ENCODE measurements around the gene PFAS.

The PFAS gene

DNA sequence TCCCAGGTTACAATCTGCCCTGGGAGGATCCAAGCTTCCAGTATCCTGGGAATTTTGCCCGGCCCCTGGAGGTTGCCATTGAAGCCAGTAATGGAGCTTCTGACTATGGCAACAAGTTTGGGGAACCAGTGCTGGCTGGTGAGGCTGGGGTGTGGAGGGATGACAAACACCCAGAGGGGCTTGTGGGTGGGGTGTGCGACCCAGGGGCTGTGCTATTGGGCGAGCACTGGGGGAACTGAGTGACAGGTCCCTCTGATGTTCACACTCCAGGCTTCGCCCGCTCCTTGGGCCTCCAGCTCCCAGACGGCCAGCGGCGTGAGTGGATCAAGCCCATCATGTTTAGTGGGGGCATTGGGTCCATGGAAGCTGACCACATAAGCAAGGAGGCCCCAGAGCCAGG is 8.7 kb downstream of the PFAS start:
- no peak overlapping the region for H3K27ac ChIP-seq (ENCODE audit: low read length)
- no peaks in the 10 kb centered on the region for H3K9me3 ChIP-seq (ENCODE audit: control insufficient read depth in 1 of 2, low read length in 2 of 2)
- no peak overlapping the region for H3K4me3 ChIP-seq (ENCODE audit: low read depth in 1 of 2, low read length in 2 of 2)
- no peaks in the 10 kb centered on the region for H3K4me1 ChIP-seq (ENCODE audit: control insufficient read depth in 1 of 2, insufficient read depth in 2 of 2, low read length in 2 of 2)
- peaks cover 28 to 70% of the 10 kb centered on the region in 2 donors for H3K36me3 ChIP-seq (ENCODE audit: control insufficient read depth in 1 of 2, insufficient read depth in 2 of 2, low read length in 2 of 2)
- H3K27me3 ChIP-seq (ENCODE audit: low read depth, low read length) = no peaks in the 10 kb centered on the region

DNA sequence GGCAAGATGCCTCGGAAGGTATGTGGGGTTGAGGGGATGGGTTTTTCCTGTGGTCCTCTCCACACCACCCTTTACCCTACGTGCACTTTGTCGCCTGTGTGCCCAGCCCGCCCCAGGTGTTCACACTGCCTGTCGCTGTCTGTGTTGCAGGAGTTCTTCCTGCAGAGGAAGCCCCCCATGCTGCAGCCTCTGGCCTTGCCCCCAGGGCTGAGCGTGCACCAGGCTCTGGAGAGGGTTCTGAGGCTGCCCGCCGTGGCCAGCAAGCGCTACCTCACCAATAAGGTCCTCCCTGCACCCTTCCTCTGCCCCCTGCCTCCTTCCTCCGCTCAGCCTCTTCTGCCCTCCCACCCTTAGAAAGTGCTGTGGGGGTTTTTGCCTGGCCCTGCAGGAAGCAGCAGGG is 15.2 kb downstream of the PFAS start:
- H3K36me3 ChIP-seq (ENCODE audit: control insufficient read depth in 1 of 2, insufficient read depth in 2 of 2, low read length in 2 of 2) = peaks cover 33 to 80% of the 10 kb centered on the region in 2 donors

DNA sequence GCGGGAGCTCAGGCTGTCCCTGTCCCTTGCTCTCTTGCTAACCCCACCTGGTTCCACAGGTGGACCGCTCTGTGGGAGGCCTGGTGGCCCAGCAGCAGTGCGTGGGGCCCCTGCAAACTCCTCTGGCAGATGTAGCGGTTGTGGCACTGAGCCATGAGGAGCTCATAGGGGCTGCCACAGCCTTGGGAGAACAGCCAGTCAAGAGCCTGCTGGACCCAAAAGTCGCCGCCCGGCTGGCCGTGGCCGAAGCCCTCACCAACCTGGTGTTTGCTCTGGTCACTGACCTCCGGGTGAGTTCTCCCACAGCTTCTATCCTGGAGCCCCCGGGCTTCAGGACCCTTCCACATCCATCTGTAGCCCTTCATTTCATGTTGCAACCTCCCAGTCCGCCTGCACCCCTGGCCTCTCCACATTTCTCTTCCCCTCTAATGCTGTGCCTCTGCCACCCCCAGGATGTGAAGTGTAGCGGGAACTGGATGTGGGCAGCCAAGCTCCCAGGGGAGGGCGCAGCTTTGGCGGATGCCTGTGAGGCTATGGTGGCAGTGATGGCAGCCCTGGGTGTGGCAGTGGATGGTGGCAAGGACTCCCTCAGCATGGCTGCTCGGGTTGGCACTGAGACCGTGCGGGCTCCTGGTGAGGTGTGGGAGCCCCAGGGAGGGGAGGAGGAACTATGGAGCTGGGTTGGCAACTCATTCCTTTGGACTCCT is 15.9 kb downstream of the PFAS start:
- no peak overlapping the region for H3K27ac ChIP-seq (ENCODE audit: low read length)
- H3K36me3 ChIP-seq (ENCODE audit: control insufficient read depth in 1 of 2, insufficient read depth in 2 of 2, low read length in 2 of 2) = peaks cover 35 to 82% of the 10 kb centered on the region in 2 donors
- H3K4me1 ChIP-seq (ENCODE audit: control insufficient read depth in 1 of 2, insufficient read depth in 2 of 2, low read length in 2 of 2) = no peaks in the 10 kb centered on the region
- H3K27me3 ChIP-seq (ENCODE audit: low read depth, low read length) = no peaks in the 10 kb centered on the region
- no peaks in the 10 kb centered on the region for H3K9me3 ChIP-seq (ENCODE audit: control insufficient read depth in 1 of 2, low read length in 2 of 2)
- H3K4me3 ChIP-seq (ENCODE audit: low read depth in 1 of 2, low read length in 2 of 2) = no peak overlapping the region

More for the DNA sequence above, 15.2 kb downstream of the PFAS start:
- Histone ChIP-seq H3K4me1 (ENCODE audit: control insufficient read depth in 1 of 2, insufficient read depth in 2 of 2, low read length in 2 of 2) (no peaks in the 10 kb centered on the region), H3K27me3 (ENCODE audit: low read depth, low read length) (no peaks in the 10 kb centered on the region), H3K4me3 (ENCODE audit: low read depth in 1 of 2, low read length in 2 of 2) (no peak overlapping the region), H3K27ac (ENCODE audit: low read length) (no peak overlapping the region), H3K9me3 (ENCODE audit: control insufficient read depth in 1 of 2, low read length in 2 of 2) (no peaks in the 10 kb centered on the region)

DNA sequence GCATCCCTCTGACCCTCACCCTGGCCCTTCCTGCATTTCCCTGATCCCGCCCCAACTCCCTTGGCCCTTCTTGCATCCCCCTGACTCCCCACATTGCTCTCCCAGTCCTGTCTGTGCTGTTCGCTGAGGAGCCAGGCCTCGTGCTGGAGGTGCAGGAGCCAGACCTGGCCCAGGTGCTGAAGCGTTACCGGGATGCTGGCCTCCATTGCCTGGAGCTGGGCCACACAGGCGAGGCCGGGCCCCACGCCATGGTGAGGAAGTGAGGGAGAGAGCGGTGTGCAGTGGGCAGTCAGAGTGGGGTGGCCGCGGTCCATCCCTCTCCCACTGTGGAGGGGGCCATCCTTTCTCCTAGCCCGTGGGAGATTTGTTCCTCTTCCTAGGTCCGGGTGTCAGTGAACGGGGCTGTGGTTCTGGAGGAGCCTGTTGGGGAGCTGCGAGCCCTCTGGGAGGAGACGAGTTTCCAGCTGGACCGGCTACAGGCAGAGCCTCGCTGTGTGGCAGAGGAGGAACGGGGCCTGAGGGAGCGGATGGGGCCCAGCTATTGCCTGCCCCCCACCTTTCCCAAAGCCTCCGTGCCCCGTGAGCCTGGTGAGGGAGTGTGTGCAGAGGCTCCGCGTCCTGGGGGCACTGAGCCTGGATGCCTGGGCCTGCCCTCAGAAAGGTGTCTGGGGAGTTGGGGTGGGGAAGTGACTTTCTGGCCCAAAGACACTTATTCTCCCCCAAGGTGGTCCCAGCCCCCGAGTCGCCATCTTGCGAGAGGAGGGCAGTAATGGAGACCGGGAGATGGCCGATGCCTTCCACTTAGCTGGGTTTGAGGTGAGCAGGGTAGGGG is 17.8 kb downstream of the PFAS start:
- Histone ChIP-seq H3K4me3 (ENCODE audit: low read depth in 1 of 2, low read length in 2 of 2) (no peak overlapping the region), H3K4me1 (ENCODE audit: control insufficient read depth in 1 of 2, insufficient read depth in 2 of 2, low read length in 2 of 2) (no peaks in the 10 kb centered on the region), H3K9me3 (ENCODE audit: control insufficient read depth in 1 of 2, low read length in 2 of 2) (no peaks in the 10 kb centered on the region), H3K36me3 (ENCODE audit: control insufficient read depth in 1 of 2, insufficient read depth in 2 of 2, low read length in 2 of 2) (peaks cover 35 to 71% of the 10 kb centered on the region in 2 donors), H3K27ac (ENCODE audit: low read length) (no peak overlapping the region), H3K27me3 (ENCODE audit: low read depth, low read length) (no peaks in the 10 kb centered on the region)

DNA sequence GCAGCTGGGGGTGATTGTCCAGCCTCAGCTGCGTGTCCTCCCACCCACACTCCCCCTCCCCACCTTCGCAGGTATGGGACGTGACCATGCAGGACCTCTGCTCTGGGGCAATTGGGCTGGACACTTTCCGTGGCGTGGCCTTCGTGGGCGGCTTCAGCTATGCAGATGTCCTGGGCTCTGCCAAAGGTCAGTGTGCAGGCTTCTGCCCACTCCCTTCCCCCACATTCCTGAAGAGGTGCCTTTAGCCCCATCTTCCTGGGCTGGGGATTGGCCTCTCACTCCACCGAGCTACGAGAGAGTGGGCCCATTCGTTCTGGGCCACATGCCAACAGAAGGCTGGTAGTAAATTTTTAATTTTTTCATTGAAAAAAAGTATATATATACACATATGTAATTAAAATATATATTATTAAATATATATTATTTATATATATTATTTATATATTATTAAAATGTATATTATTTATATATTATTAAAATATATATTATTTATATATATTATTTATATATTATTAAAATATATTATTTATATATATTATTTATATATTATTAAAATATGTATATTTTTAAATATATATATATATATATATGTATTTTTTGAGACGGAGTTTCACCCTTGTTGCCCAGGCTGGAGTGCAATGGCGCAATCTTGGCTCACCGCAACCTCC is 18.5 kb downstream of the PFAS start:
- Histone ChIP-seq H3K27me3 (ENCODE audit: low read depth, low read length) (no peaks in the 10 kb centered on the region), H3K9me3 (ENCODE audit: control insufficient read depth in 1 of 2, low read length in 2 of 2) (no peaks in the 10 kb centered on the region), H3K4me3 (ENCODE audit: low read depth in 1 of 2, low read length in 2 of 2) (no peak overlapping the region), H3K4me1 (ENCODE audit: control insufficient read depth in 1 of 2, insufficient read depth in 2 of 2, low read length in 2 of 2) (no peaks in the 10 kb centered on the region), H3K27ac (ENCODE audit: low read length) (no peak overlapping the region), H3K36me3 (ENCODE audit: control insufficient read depth in 1 of 2, insufficient read depth in 2 of 2, low read length in 2 of 2) (peaks cover 35 to 71% of the 10 kb centered on the region in 2 donors)

DNA sequence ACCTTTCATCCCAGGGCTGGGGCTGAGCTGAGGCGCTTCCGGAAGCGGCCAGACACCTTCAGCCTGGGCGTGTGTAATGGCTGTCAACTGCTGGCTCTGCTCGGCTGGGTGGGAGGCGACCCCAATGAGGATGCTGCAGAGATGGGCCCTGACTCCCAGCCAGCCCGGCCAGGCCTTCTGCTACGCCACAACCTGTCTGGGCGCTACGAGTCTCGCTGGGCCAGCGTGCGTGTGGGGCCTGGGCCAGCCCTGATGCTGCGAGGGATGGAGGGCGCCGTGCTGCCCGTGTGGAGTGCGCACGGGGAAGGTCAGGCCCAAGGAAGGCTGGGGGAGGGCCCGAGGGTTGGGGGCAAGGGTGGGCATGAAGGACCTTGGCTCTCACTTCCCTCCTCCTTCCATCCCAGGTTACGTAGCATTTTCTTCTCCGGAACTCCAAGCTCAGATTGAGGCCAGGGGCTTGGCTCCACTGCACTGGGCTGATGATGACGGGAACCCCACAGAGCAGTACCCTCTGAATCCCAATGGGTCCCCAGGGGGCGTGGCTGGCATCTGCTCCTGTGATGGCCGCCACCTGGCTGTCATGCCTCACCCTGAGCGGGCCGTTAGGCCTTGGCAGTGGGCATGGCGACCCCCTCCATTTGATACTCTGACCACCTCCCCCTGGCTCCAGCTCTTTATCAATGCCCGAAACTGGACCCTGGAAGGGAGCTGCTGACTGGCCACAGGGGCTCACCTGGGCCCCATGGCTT is 19.6 kb downstream of the PFAS start:
- no peak overlapping the region for H3K27ac ChIP-seq (ENCODE audit: low read length)
- peaks cover 25 to 60% of the 10 kb centered on the region in 2 donors for H3K36me3 ChIP-seq (ENCODE audit: control insufficient read depth in 1 of 2, insufficient read depth in 2 of 2, low read length in 2 of 2)
- H3K4me1 ChIP-seq (ENCODE audit: control insufficient read depth in 1 of 2, insufficient read depth in 2 of 2, low read length in 2 of 2) = no peaks in the 10 kb centered on the region

DNA sequence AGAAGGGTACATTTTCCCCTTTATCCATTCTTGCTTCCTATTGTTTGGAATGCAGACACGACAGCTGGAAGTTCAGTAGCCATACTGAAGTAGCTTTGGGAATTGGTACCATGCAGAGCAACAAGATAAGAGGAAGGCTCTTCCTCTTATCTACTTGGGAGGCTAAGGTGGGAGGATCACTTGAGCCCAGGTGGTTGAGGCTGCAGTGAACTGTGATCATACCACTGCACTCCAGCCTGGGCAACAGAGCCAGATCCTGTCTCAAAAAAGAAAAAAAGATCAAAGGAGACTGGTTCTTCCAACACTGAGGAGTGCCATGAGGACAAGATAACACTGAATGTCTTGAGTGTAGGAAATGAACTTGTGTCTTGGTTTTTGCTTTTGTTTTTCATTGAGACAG is 23.3 kb downstream of the PFAS start:
- no peaks in the 10 kb centered on the region for H3K27me3 ChIP-seq (ENCODE audit: low read depth, low read length)
- H3K36me3 ChIP-seq (ENCODE audit: control insufficient read depth in 1 of 2, insufficient read depth in 2 of 2, low read length in 2 of 2) = peaks cover 6 to 24% of the 10 kb centered on the region in 2 donors
- no peaks in the 10 kb centered on the region for H3K4me1 ChIP-seq (ENCODE audit: control insufficient read depth in 1 of 2, insufficient read depth in 2 of 2, low read length in 2 of 2)
- H3K27ac ChIP-seq (ENCODE audit: low read length) = no peak overlapping the region
- no peaks in the 10 kb centered on the region for H3K9me3 ChIP-seq (ENCODE audit: control insufficient read depth in 1 of 2, low read length in 2 of 2)
- H3K4me3 ChIP-seq (ENCODE audit: low read depth in 1 of 2, low read length in 2 of 2) = no peak overlapping the region

More for the DNA sequence above, 19.6 kb downstream of the PFAS start:
- Histone ChIP-seq H3K27me3 (ENCODE audit: low read depth, low read length) (no peaks in the 10 kb centered on the region), H3K4me3 (ENCODE audit: low read depth in 1 of 2, low read length in 2 of 2) (no peak overlapping the region), H3K9me3 (ENCODE audit: control insufficient read depth in 1 of 2, low read length in 2 of 2) (no peaks in the 10 kb centered on the region)

DNA sequence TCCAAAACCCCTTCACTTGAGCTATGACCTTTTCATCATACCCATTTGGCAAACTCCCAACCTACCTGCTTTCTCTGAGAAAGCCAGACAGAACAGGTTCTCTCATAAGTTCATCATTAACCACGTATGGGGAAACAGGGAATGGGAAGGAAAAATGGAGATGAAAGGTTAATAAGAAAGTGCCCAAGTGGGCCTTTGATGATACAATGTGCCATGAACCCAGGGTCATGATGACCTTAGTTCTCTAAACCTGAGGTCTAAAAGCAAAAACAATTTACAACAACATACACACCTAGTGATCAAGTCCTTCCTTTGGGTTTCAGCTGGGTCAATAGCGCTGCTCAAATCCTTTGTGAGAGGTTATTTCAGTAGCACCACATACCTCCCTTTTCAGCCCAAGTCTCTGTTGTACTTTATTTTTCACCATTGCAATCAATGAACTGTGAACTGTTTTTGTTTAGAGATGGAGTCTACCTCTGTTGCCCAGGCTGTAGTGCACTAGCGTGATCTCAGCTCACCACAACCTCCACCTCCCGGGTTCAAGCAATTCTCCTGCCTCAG is 24.9 kb downstream of the PFAS start:
- no peak overlapping the region for H3K4me3 ChIP-seq (ENCODE audit: low read depth in 1 of 2, low read length in 2 of 2)
- no peaks in the 10 kb centered on the region for H3K4me1 ChIP-seq (ENCODE audit: control insufficient read depth in 1 of 2, insufficient read depth in 2 of 2, low read length in 2 of 2)
- no peaks in the 10 kb centered on the region for H3K9me3 ChIP-seq (ENCODE audit: control insufficient read depth in 1 of 2, low read length in 2 of 2)
- H3K36me3 ChIP-seq (ENCODE audit: control insufficient read depth in 1 of 2, insufficient read depth in 2 of 2, low read length in 2 of 2) = peaks cover 5 to 15% of the 10 kb centered on the region in 2 donors
- no peaks in the 10 kb centered on the region for H3K27me3 ChIP-seq (ENCODE audit: low read depth, low read length)
- no peak overlapping the region for H3K27ac ChIP-seq (ENCODE audit: low read length)

DNA sequence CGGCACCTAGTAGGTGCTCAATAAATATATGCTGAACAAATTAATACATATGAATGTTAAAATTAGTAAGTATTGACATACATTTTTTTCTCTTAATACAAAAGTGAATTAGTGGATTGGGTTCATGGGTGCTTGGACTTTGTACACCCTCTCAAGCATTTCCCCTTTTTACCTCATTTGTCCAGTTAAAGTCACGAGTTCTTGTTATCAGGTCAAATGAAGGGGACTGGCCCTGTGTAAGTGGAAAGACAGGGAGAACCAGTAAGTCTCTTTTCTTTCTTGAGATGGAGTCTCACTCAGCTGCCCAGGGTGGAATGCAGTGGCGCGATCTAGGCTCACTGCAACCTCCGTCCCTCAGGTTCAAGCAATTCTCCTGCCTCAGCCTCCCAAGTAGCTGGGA is 25.7 kb downstream of the PFAS start:
- Histone ChIP-seq H3K27ac (ENCODE audit: low read length) (no peak overlapping the region), H3K27me3 (ENCODE audit: low read depth, low read length) (no peaks in the 10 kb centered on the region), H3K9me3 (ENCODE audit: control insufficient read depth in 1 of 2, low read length in 2 of 2) (no peaks in the 10 kb centered on the region), H3K36me3 (ENCODE audit: control insufficient read depth in 1 of 2, insufficient read depth in 2 of 2, low read length in 2 of 2) (peaks cover 0 to 8% of the 10 kb centered on the region in 2 donors), H3K4me3 (ENCODE audit: low read depth in 1 of 2, low read length in 2 of 2) (no peak overlapping the region), H3K4me1 (ENCODE audit: control insufficient read depth in 1 of 2, insufficient read depth in 2 of 2, low read length in 2 of 2) (no peaks in the 10 kb centered on the region)

DNA sequence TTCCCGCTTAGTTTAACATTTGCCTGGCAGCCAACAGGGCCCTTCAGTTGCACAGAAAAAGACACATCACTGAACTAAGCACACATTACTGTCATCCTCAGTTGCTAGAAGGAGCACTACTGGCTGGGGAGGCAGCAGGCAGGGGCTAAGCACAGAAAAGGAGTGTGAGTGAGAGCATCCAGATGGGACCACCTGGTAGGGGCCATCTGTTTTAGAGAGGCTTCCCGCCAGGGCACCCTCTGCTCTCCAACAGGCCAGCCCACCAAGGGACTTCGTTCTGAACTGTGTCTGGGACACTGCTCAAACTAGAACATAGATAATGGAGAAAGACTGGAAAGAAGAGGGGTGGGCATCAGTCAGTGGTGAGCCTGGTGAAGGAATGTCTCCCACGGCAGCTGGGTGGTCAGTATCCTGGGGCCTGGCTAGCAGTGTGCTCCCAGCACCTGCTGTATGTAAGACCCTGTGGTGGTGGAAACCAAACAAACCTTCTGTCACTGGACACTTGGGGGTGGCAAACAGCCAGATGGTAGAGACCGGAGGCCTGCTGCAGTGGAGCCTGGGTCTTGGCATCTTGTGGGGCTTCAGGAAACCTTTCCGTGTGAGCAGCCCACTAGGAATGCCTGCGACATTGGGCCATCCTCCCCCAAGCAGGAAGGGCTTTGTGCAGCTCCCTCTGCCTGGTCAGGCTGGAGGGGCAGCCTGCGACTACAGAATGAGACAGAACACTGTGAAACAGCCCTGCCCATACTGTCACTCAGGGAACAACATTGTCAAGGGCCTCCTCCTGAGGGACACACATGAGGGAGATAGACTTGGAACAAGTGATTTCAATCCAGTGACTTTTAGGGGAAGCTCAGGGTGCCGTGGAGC is 26.6 kb downstream of the PFAS start:
- H3K27ac ChIP-seq (ENCODE audit: low read length) = no peak overlapping the region
- H3K9me3 ChIP-seq (ENCODE audit: control insufficient read depth in 1 of 2, low read length in 2 of 2) = no peaks in the 10 kb centered on the region
- no peaks in the 10 kb centered on the region for H3K27me3 ChIP-seq (ENCODE audit: low read depth, low read length)
- H3K36me3 ChIP-seq (ENCODE audit: control insufficient read depth in 1 of 2, insufficient read depth in 2 of 2, low read length in 2 of 2) = peaks cover 0 to under 1% of the 10 kb centered on the region in 2 donors
- H3K4me3 ChIP-seq (ENCODE audit: low read depth in 1 of 2, low read length in 2 of 2) = no peak overlapping the region
- H3K4me1 ChIP-seq (ENCODE audit: control insufficient read depth in 1 of 2, insufficient read depth in 2 of 2, low read length in 2 of 2) = no peaks in the 10 kb centered on the region
